KMS-11 (cell line): ENCODE results near the gene KITLG.
"Not testable (repeated sequence)": the region's sequence is repeated elsewhere in the genome, so short reads cannot be mapped to it uniquely, and the experiment has no call there.

Source experiments
- H2AFZ ChIP-seq: fragments of 200-600 bp; sonication (generic); 2 replicates; pipeline ENCODE4 v1.6.1; 2016; ENCODE audit warnings: antibody characterized with exemption, mixed run types, low read depth
- H3K27ac ChIP-seq: fragments of 200-600 bp; sonication (generic); 2 replicates; pipeline ENCODE4 v1.6.1; 2016; ENCODE audit warnings: mild to moderate bottlenecking, mixed run types
- H3K27me3 ChIP-seq: fragments of 200-600 bp; sonication (generic); 2 replicates; pipeline ENCODE4 v1.6.1; 2017; ENCODE audit warnings: mild to moderate bottlenecking, low read depth, mixed run types, moderate library complexity; ENCODE audit not compliant: insufficient read depth
- H3K36me3 ChIP-seq: fragments of 200-600 bp; sonication (generic); 2 replicates; pipeline ENCODE4 v1.6.1; 2017; ENCODE audit warnings: mild to moderate bottlenecking, mixed run types; ENCODE audit not compliant: insufficient read depth
- H3K4me1 ChIP-seq: fragments of 200-600 bp; sonication (generic); 2 replicates; pipeline ENCODE4 v1.6.1; 2016; ENCODE audit warnings: mild to moderate bottlenecking, low read depth, mixed run types; ENCODE audit not compliant: poor library complexity, severe bottlenecking
- H3K4me2 ChIP-seq: fragments of 200-600 bp; sonication (generic); 2 replicates; pipeline ENCODE4 v1.7.0; 2016; ENCODE audit warnings: mild to moderate bottlenecking, mixed run types
- H3K4me3 ChIP-seq: fragments of 200-600 bp; sonication (generic); IDR thresholded peaks from 2 replicates; pipeline ENCODE4 v1.6.1; 2017; ENCODE audit warnings: low read depth, low read length, mixed read lengths; ENCODE audit not compliant: insufficient read depth
- H3K79me2 ChIP-seq: fragments of 200-600 bp; sonication (generic); 2 replicates; pipeline ENCODE4 v1.6.1; 2016; ENCODE audit warnings: low read depth, mixed run types; ENCODE audit not compliant: insufficient read depth
- H3K9ac ChIP-seq: fragments of 200-600 bp; sonication (generic); 2 replicates; pipeline ENCODE4 v1.6.1; 2016; ENCODE audit warnings: mild to moderate bottlenecking, mixed run types
- H4K20me1 ChIP-seq: fragments of 200-600 bp; sonication (generic); 2 replicates; pipeline ENCODE4 v1.6.1; 2016; ENCODE audit warnings: mild to moderate bottlenecking, mixed run types; ENCODE audit not compliant: insufficient read depth
- TF ChIP-seq, protein P1 (sequence below): fragments of 200-600 bp; sonication (generic); conservative IDR thresholded peaks from 2 replicates; pipeline ENCODE4 v1.6.1; 2017; ENCODE audit warnings: low read depth, mild to moderate bottlenecking, antibody characterized with exemption, low read length, moderate library complexity, mixed read lengths

KITLG gene

DNA sequence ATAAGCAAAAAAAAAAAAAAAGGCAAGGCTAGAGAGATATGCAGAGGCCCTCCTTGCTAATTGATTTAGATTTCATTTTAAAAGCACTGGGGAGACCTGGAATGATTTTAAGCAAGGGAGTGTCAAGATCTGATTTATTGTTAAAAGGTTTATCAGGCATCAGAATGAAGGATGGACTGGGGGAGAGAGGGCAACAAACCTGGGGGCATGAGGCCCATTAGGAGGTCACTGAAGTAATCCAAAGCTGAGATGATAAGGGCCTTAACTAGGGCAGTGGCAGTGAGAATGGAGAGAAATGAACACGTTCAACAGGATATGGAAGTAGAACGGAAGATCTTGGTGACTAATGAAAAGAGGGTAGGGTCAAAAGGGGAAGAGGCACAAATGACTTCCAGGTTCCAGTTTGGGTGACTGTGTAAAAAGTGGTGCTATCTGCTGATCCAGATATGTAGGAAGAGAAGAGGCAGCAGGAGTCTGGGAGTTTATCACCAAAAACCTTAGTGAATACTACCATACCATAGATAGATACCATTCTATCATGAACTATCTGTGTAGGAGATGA lies 24.0 kb downstream of the KITLG start:
- Histone ChIP-seq H2AFZ (no peak overlapping the region), H3K27me3 (no peaks in the 10 kb centered on the region), H3K4me3 (no peak overlapping the region), H3K9ac (no peak overlapping the region), H3K4me1 (no peaks in the 10 kb centered on the region), H3K27ac (no peak overlapping the region), H4K20me1 (no peaks in the 10 kb centered on the region), H3K79me2 (no peaks in the 10 kb centered on the region), H3K4me2 (no peak overlapping the region), H3K36me3 (no peaks in the 10 kb centered on the region)
- TF ChIP-seq, protein P1, sequence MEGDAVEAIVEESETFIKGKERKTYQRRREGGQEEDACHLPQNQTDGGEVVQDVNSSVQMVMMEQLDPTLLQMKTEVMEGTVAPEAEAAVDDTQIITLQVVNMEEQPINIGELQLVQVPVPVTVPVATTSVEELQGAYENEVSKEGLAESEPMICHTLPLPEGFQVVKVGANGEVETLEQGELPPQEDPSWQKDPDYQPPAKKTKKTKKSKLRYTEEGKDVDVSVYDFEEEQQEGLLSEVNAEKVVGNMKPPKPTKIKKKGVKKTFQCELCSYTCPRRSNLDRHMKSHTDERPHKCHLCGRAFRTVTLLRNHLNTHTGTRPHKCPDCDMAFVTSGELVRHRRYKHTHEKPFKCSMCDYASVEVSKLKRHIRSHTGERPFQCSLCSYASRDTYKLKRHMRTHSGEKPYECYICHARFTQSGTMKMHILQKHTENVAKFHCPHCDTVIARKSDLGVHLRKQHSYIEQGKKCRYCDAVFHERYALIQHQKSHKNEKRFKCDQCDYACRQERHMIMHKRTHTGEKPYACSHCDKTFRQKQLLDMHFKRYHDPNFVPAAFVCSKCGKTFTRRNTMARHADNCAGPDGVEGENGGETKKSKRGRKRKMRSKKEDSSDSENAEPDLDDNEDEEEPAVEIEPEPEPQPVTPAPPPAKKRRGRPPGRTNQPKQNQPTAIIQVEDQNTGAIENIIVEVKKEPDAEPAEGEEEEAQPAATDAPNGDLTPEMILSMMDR = no peak

DNA sequence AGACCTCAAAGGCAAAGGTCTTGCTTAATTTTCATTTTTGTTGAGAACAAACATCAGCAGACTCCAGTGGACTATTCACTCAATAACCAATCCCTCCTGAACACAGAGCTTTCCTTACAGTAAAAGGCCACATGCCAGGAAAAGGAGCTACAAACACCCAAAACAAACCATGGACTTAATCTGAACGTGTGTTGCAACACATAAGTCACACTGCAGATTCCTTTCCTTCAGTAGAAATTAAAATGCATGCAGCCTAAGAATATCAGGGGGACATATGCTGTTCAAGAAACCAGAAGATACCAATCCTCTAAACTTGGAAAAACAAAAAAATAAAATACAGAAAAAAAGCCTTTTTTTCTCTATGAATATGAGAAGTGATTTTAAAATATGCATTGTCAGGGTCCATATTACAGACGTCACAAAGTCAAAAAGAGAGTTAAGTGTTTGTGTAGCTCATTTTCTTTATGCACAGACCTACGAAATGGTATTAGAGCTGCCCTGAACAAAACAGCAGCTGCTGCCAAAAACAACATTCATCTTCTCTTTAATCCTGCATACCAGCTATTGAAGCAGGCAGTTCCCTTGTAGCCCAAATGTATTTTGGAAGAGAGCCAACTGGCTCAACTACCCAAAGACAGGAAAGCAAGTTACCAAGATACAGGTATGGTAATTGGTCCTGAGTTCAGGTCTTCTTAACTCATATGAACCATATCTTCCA lies 26.2 kb downstream of the KITLG start:
- TF ChIP-seq, protein P1 = no peak
- Histone ChIP-seq H3K4me2 (no peak overlapping the region), H3K36me3 (no peaks in the 10 kb centered on the region), H4K20me1 (no peaks in the 10 kb centered on the region), H3K9ac (no peak overlapping the region), H3K4me3 (no peak overlapping the region), H3K79me2 (no peaks in the 10 kb centered on the region), H2AFZ (no peak overlapping the region), H3K27me3 (no peaks in the 10 kb centered on the region), H3K27ac (no peak overlapping the region), H3K4me1 (no peaks in the 10 kb centered on the region)

DNA sequence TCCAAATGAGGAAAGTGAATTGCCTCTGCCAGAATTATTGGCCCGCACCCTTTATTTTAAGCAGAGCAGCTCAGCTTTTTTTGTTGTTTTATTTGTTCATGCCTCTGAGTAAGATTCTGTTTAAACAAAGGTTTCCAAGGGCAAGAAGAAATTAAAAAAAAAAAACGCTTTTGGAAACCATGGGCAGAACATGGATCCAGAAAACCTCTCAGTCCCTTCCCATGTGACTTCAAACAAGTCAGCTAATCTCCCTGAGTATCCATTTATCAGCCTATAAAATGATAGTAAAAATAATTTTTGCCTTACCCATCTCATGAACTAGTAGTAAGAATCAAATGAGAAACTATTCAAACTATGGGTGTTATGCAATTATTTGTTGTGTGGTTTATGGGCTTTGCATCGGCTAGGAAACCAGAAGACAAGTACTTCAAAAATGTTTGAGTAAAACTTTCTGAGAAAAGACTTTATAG lies 27.6 kb downstream of the KITLG start:
- Histone ChIP-seq H2AFZ (no peak overlapping the region), H3K27me3 (no peaks in the 10 kb centered on the region), H3K4me3 (no peak overlapping the region), H3K4me1 (no peaks in the 10 kb centered on the region), H3K4me2 (no peak overlapping the region), H3K36me3 (no peaks in the 10 kb centered on the region), H4K20me1 (no peaks in the 10 kb centered on the region), H3K27ac (no peak overlapping the region), H3K79me2 (no peaks in the 10 kb centered on the region), H3K9ac (no peak overlapping the region)
- TF ChIP-seq, protein P1 = no peak

DNA sequence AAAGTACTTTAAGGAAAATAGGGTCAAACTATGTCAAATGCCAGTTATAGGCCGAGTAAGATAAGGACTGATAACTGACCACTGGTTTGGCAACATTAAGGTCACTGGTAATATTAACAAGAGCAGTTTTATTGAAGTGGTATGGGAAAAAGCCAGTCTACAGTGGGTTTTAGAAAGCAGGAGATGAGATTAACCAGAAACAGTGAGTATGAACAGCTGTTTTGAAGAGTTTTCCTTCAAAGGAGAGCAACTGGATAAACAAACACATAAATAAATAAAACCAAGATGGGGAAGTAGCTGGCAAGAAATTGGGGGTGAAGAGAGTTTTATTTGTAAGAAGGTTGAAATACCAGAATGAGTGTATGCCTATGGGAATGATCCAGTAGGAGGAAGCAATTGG lies 30.3 kb downstream of the KITLG start:
- Histone ChIP-seq H3K36me3 (no peaks in the 10 kb centered on the region), H3K4me3 (no peak overlapping the region), H3K4me1 (no peaks in the 10 kb centered on the region), H3K27me3 (no peaks in the 10 kb centered on the region), H3K4me2 (no peak overlapping the region), H3K79me2 (no peaks in the 10 kb centered on the region), H3K9ac (no peak overlapping the region), H2AFZ (no peak overlapping the region), H3K27ac (no peak overlapping the region), H4K20me1 (no peaks in the 10 kb centered on the region)
- TF ChIP-seq, protein P1 = no peak

DNA sequence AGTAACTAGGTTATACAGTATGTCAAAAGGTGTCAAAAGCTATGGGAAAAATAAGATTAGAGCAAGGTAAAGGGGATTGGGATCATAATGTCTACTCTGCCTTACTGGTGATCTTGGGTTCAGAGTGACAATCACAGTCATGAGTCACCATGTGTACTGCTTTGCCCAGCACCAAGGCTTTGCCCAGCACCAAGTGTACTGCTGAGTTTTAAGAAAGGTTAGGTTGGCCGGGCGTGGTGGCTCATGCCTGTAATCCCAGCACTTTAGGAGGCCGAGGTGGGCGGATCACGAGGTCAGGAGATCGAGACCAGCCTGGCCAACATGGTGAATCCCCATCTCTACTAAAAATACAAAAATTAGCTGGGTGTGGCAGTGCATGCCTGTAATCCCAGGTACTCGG lies 32.3 kb downstream of the KITLG start:
- not testable (repeated sequence) for H3K4me3 ChIP-seq, H4K20me1 ChIP-seq, H3K79me2 ChIP-seq, H3K36me3 ChIP-seq, H2AFZ ChIP-seq, H3K9ac ChIP-seq, H3K4me1 ChIP-seq, H3K27me3 ChIP-seq, H3K27ac ChIP-seq, H3K4me2 ChIP-seq
